Effector memory CD8-positive, alpha-beta T cell (primary cell): ENCODE data around the gene TACC2.
"Not testable (repeated sequence)": the region's sequence is repeated elsewhere in the genome, so short reads cannot be mapped to it uniquely, and the experiment has no call there.

Experiments
- ATAC-seq: fragments of 150-1000 bp; cut with Tn5 transposase; replicated peaks from 2 replicates; pipeline ENCODE4 v1.10.0; 2021; ENCODE audit warnings: mild to moderate bottlenecking, moderate library complexity
- DNase-seq, 3 experiments: peaks; one replicate each; pipeline ENCODE4 v3.0.0; 2021
- H3K27ac Mint-ChIP-seq, 2 donors: one replicate each; pipeline ENCODE4 v1.8.0; 2022; ENCODE audit warnings: mild to moderate bottlenecking in 2 of 2, mixed read lengths in 2 of 2, moderate library complexity in 2 of 2
- H3K27me3 Mint-ChIP-seq, 2 donors: one replicate each; pipeline ENCODE4 v1.8.0; 2022; ENCODE audit warnings: mixed read lengths in 2 of 2
- H3K36me3 Mint-ChIP-seq: one replicate; pipeline ENCODE4 v1.8.0; 2022; ENCODE audit warnings: mild to moderate bottlenecking, moderate library complexity, mixed read lengths; ENCODE audit not compliant: insufficient read depth
- H3K4me1 Mint-ChIP-seq, 2 donors: one replicate each; pipeline ENCODE4 v1.8.0; 2022; ENCODE audit warnings: low read depth in 2 of 2, mixed read lengths in 2 of 2
- H3K4me3 Mint-ChIP-seq, 2 donors: one replicate each; pipeline ENCODE4 v1.8.0; 2022; ENCODE audit warnings: mild to moderate bottlenecking in 2 of 2, mixed read lengths in 2 of 2, moderate library complexity in 2 of 2
- H3K9me3 Mint-ChIP-seq, 2 donors: one replicate each; pipeline ENCODE4 v1.8.0; 2022; ENCODE audit warnings: mixed read lengths in 2 of 2

Gene TACC2

DNA sequence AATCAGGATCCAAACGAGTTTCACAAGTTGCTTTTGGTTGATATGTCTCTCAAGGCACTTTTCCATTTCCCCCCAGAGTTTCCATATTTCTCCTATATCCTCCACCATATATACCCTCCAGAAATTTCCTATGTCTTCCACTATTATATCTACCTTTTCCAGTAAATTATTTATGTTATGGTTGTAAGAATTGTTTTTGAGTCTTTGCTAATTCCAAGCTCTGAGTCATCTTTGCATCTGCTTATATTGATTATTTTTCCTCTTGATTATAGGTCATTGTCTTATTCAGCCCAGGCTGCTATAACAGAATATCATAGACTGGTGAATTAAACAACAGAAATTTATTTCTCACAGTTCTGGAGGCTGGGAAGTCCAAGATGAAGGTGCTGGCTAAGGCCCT lies 12.7 kb downstream of the TACC2 start:
- H3K27ac Mint-ChIP-seq: no peak overlapping the region
- no peak for DNase-seq
- peaks cover 10 to 17% of the 10 kb centered on the region in 2 donors for H3K27me3 Mint-ChIP-seq
- H3K4me3 Mint-ChIP-seq: no peak overlapping the region
- peaks cover 5 to 13% of the 10 kb centered on the region in 2 donors for H3K9me3 Mint-ChIP-seq
- ATAC-seq: no peak
- H3K36me3 Mint-ChIP-seq: no peaks in the 10 kb centered on the region
- H3K4me1 Mint-ChIP-seq: no peaks in the 10 kb centered on the region

GRCh38 chr10:122007415-122007814 lies 18.5 kb downstream of the TACC2 start:
- no peak for ATAC-seq
- Mint-ChIP-seq H3K4me1 (no peaks in the 10 kb centered on the region), H3K4me3 (no peak overlapping the region)

GRCh38 chr10:122010405-122011050 lies 21.6 kb downstream of the TACC2 start:
- no peaks in the 10 kb centered on the region for H3K4me1 Mint-ChIP-seq
- ATAC-seq: no peak
- H3K9me3 Mint-ChIP-seq: no peaks in the 10 kb centered on the region
- H3K27me3 Mint-ChIP-seq: peaks cover 33 to 49% of the 10 kb centered on the region in 2 donors
- DNase-seq: no peak
- no peaks in the 10 kb centered on the region for H3K36me3 Mint-ChIP-seq
- H3K4me3 Mint-ChIP-seq: no peak overlapping the region
- H3K27ac Mint-ChIP-seq: no peak overlapping the region

More at GRCh38 chr10:122007415-122007814, 18.5 kb downstream of the TACC2 start:
- Mint-ChIP-seq H3K36me3 (no peaks in the 10 kb centered on the region), H3K27ac (no peak overlapping the region), H3K9me3 (peaks cover 1 to 2% of the 10 kb centered on the region in 2 donors), H3K27me3 (peaks cover 19 to 26% of the 10 kb centered on the region in 2 donors)
- no peak for DNase-seq

- no peaks in the 10 kb centered on the region for H3K36me3 Mint-ChIP-seq
- no peak overlapping the region for H3K27ac Mint-ChIP-seq
- no peaks in the 10 kb centered on the region for H3K9me3 Mint-ChIP-seq
- no peak for ATAC-seq
- H3K4me3 Mint-ChIP-seq: no peak overlapping the region
- no peaks in the 10 kb centered on the region for H3K4me1 Mint-ChIP-seq
- DNase-seq: no peak
- peaks cover 33 to 57% of the 10 kb centered on the region in 2 donors for H3K27me3 Mint-ChIP-seq
Measured at GRCh38 chr10:122012731-122013130, 23.8 kb downstream of the TACC2 start.

- no peak for DNase-seq
- Mint-ChIP-seq H3K27ac (no peak overlapping the region), H3K9me3 (no peaks in the 10 kb centered on the region), H3K4me1 (no peaks in the 10 kb centered on the region), H3K36me3 (no peaks in the 10 kb centered on the region), H3K4me3 (no peak overlapping the region), H3K27me3 (peaks cover 33 to 52% of the 10 kb centered on the region in 2 donors)
- ATAC-seq: no peak
Measured at GRCh38 chr10:122013311-122013780, 24.4 kb downstream of the TACC2 start.

DNA sequence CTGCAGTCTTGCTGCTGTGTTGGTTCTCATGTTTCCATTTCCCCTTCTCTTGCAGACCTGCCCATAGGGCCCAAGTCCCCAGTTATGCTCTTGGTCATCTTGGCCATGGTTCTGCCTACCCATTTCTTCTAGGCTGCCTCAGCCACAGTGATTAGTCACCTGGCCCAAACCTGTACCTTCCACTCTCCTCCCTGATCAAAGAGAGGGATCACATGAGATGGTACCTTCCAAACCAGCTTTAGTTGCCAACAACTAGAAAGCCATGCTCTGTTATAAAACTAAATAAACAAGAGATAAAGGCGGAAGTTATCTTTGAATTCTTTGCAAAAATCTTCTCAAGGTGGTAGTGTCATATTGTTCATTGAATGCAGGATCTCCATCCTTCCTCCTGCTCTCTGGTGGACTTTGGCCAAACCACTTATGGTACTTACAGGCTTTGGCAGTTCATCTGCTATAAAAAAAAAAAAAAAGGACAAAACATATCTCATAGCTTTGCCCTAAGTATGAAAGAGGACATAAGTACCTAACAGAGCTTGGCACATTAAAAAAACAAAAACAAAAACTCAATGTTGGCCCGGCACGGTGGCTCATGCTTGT lies 25.8 kb downstream of the TACC2 start:
- Mint-ChIP-seq H3K4me1 (no peaks in the 10 kb centered on the region), H3K9me3 (no peaks in the 10 kb centered on the region), H3K4me3 (no peak overlapping the region), H3K36me3 (no peaks in the 10 kb centered on the region), H3K27me3 (peaks cover 33 to 66% of the 10 kb centered on the region in 2 donors), H3K27ac (no peak overlapping the region)
- ATAC-seq (no peak), DNase-seq (no peak)

DNA sequence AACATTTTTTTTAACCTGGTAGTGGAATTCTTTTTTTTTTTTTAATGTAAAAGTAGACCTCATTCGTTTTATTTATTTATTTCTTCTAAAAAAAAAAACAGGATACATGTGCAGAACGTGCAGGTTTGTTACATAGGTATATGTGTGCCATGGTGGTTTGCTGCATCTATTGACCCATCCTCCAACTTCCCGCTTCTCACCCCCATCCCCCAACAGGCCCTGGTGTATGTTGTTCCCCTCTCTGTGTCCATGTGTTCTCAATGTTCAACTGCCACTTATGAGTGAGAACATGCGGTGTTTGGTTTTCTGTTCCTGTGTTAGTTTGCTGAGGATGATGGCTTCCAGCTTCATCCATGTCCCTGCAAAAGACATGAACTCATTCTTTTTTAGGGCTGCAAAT lies 29.0 kb downstream of the TACC2 start:
- ATAC-seq, DNase-seq, H3K4me3 Mint-ChIP-seq, H3K36me3 Mint-ChIP-seq, H3K9me3 Mint-ChIP-seq, H3K27ac Mint-ChIP-seq, H3K4me1 Mint-ChIP-seq: not testable (repeated sequence)
- peaks cover 9 to 55% of the 10 kb centered on the region in 2 donors for H3K27me3 Mint-ChIP-seq

DNA sequence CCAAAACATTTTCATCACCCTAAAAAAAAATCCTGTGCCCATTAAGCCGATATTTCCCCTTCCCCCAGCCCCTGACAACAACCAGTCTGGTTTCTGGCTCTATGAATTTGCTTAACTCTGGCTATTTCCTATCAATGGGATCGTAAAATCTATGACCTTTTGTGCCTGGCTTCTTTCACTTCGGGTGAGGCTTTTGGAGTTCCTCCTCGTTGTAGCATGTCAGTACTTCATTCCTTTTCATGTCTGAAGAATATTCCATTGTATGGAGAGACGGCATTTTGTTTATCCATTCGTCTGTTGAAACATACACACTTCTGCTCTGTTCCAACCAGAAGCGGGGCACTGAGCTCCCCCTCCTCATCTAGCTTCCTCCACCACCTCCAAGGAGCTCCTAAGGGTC lies 29.5 kb downstream of the TACC2 start:
- Mint-ChIP-seq H3K9me3 (no peaks in the 10 kb centered on the region), H3K36me3 (no peaks in the 10 kb centered on the region), H3K4me1 (no peaks in the 10 kb centered on the region), H3K27me3 (peaks cover 5 to 50% of the 10 kb centered on the region in 2 donors), H3K4me3 (no peak overlapping the region), H3K27ac (no peak overlapping the region)
- no peak for ATAC-seq
- DNase-seq: no peak

DNA sequence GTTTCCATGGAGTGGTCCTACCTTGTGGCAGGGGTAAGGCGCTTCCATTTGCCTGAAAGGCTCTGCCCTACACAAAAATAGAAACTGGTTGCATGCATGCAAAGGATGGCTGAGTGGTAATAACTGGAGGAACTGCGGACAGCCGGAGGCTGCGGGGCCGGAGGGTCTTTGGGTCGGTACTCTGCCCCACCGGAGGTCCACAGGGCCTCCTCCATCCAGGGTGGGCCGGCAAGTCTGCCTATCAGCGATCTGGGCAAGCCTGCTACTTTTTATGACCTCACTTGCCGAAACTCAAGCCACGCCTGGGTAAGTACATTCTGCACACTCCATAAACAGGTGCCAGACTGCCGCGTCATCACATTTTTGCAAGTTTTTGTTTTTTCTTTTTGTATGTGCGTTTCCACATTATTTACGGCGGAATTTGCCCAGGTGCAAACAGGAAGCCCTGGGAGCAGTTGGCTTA lies 30.0 kb downstream of the TACC2 start:
- Mint-ChIP-seq H3K4me3 (no peak overlapping the region), H3K4me1 (no peaks in the 10 kb centered on the region), H3K27ac (no peak overlapping the region), H3K9me3 (no peaks in the 10 kb centered on the region), H3K36me3 (no peaks in the 10 kb centered on the region), H3K27me3 (peaks cover 5 to 50% of the 10 kb centered on the region in 2 donors)
- ATAC-seq (no peak), DNase-seq (no peak)

DNA sequence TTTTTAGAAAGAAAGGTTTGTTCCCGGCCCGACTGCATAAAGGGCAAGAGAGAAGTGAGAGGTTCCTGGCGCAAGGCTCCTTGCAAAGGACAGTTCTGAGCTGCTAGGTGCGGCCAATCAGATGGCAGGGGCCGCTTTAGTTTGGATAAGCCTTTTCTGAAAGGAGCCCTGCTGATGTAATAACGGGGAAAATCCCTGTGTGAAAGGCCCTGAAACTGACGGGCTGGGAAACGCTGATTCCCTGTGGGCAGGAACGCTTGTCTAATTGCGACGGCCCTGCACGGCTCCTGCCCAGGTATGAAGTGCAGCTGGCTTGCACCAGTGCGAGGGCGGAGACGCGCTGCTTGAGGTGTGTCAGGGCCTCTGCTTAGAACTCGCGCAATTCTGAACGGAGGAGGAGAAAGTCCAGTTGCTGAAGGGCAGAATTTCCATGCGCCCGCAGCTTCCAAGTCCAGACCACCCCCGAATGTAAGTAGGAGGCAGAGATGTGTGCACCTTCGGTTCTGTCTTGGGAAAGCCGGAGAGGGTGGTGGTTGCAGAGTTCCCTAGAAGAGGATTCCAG lies 30.5 kb downstream of the TACC2 start:
- H3K27me3 Mint-ChIP-seq: peaks cover 3 to 46% of the 10 kb centered on the region in 2 donors
- no peak overlapping the region for H3K27ac Mint-ChIP-seq
- H3K4me3 Mint-ChIP-seq: no peak overlapping the region
- no peak for DNase-seq
- H3K36me3 Mint-ChIP-seq: no peaks in the 10 kb centered on the region
- H3K4me1 Mint-ChIP-seq: no peaks in the 10 kb centered on the region
- ATAC-seq: no peak
- no peaks in the 10 kb centered on the region for H3K9me3 Mint-ChIP-seq

- no peaks in the 10 kb centered on the region for H3K4me1 Mint-ChIP-seq
- no peak for DNase-seq
- H3K9me3 Mint-ChIP-seq: no peaks in the 10 kb centered on the region
- H3K27ac Mint-ChIP-seq: no peak overlapping the region
- ATAC-seq: no peak
- no peak overlapping the region for H3K4me3 Mint-ChIP-seq
- H3K36me3 Mint-ChIP-seq: no peaks in the 10 kb centered on the region
- peaks cover 0 to 38% of the 10 kb centered on the region in 2 donors for H3K27me3 Mint-ChIP-seq
Measured at GRCh38 chr10:122020226-122020625, 31.3 kb downstream of the TACC2 start.

DNA sequence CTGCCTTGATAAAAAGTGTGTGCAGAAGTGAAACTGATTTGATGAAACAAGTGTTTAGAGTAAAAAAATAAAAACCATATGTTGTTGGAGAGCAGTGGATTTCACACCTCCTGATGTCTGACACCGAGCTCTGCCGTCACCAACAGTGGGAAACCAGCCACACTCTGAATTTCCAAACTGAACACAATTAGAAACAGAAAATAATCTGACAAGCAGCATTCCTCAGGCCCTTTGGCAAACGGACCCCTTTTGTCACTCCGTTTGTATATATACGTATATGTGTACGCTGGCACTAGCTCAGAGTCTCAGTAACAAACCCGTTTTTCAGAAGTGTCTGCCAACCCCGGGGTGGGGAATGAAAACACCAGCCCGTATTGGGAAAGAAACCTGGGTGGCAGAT lies 32.4 kb downstream of the TACC2 start:
- ATAC-seq: no peak
- Mint-ChIP-seq H3K36me3 (no peaks in the 10 kb centered on the region), H3K4me1 (no peaks in the 10 kb centered on the region), H3K27ac (no peak overlapping the region), H3K4me3 (no peak overlapping the region), H3K27me3 (peaks cover 0 to 34% of the 10 kb centered on the region in 2 donors), H3K9me3 (no peaks in the 10 kb centered on the region)
- DNase-seq: no peak

DNA sequence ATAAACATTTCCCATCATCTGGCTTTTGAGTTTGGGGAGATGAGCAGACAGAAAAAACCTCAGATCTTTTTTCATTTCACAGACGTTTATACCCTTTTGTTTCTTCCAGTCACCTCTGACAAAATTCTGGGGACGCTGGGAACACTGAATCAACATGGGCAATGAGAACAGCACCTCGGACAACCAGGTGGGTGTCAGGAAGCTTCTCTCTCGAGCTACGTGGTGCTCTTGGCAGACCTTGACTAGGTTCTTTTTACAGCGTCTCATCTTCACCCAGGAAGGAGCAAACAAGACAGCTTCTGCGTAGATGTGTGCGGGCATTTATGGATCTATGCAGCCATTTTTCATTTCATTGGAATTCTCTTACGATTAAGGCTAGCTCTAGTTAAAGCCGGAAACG lies 32.9 kb downstream of the TACC2 start:
- Mint-ChIP-seq H3K36me3 (no peaks in the 10 kb centered on the region), H3K9me3 (no peaks in the 10 kb centered on the region), H3K4me3 (no peak overlapping the region), H3K27ac (no peak overlapping the region), H3K27me3 (peaks cover 0 to 29% of the 10 kb centered on the region in 2 donors), H3K4me1 (no peaks in the 10 kb centered on the region)
- no peak for ATAC-seq
- no peak for DNase-seq

- DNase-seq (no peak), ATAC-seq (no peak)
- H3K9me3 Mint-ChIP-seq: no peaks in the 10 kb centered on the region
- no peak overlapping the region for H3K4me3 Mint-ChIP-seq
- H3K27me3 Mint-ChIP-seq: peaks cover 0 to 25% of the 10 kb centered on the region in 2 donors
- no peaks in the 10 kb centered on the region for H3K4me1 Mint-ChIP-seq
- H3K27ac Mint-ChIP-seq: no peak overlapping the region
- H3K36me3 Mint-ChIP-seq: no peaks in the 10 kb centered on the region
Measured at GRCh38 chr10:122022276-122022675, 33.3 kb downstream of the TACC2 start.
